Neural cell (in vitro differentiated cells): Measurements from ENCODE around the gene NXF2B.
A peak's percentile ranks its signal among the peaks of the same experiment; 100 is the strongest.

Experiments
- EP300 ChIP-seq: fragments of 450-650 bp; conservative IDR thresholded peaks from 2 replicates; pipeline ENCODE4 v1.6.1; 2014; ENCODE audit warnings: antibody characterized with exemption, mild to moderate bottlenecking, moderate library complexity; ENCODE audit not compliant: poor library complexity, severe bottlenecking
- EZH2 ChIP-seq: fragments of 200-600, 300-800 bp; shearing (Covaris generic), sonication (generic); IDR thresholded peaks from 2 replicates; pipeline ENCODE4 v1.6.1; 2014; ENCODE audit warnings: antibody characterized with exemption, low read length, borderline replicate concordance, mild to moderate bottlenecking; ENCODE audit not compliant: insufficient read depth, poor library complexity, severe bottlenecking
- MXI1 ChIP-seq: fragments of 450-650 bp; conservative IDR thresholded peaks from 2 replicates; pipeline ENCODE4 v1.6.1; 2014; ENCODE audit warnings: antibody characterized with exemption, mild to moderate bottlenecking; ENCODE audit not compliant: poor library complexity, severe bottlenecking
- POLR2AphosphoS5 ChIP-seq: IDR thresholded peaks from 2 replicates; pipeline ENCODE4 v1.6.1; 2012
- TAF1 ChIP-seq: IDR thresholded peaks from 2 replicates; pipeline ENCODE4 v1.6.1; 2012; ENCODE audit warnings: low read depth
- TF ChIP-seq, protein P1 (sequence below): fragments of 450-650 bp; IDR thresholded peaks from 2 replicates; pipeline ENCODE4 v1.5.1; 2014; ENCODE audit warnings: antibody characterized with exemption, mild to moderate bottlenecking, moderate library complexity; ENCODE audit not compliant: poor library complexity, severe bottlenecking

DNA sequence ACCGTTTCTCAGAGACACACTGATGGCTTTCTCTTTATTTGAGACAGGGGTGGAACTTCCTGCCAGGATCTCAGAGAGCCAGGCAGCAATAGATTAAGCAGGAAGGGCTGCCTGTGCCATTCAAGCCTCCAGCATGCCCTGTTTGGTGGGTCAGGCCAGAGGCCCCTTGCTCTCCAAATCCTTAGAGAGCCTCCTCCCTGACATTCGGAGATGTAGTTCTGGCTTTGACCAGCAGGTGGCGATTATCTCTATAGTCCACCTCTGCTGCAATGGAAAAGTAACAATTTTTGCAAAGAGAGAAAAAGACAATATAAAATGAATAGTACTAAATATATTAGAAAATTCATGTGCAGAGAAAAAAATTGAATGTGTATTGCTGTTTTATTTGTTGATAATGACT is 93.9 kb downstream of the NXF2B start:
- TF ChIP-seq MXI1 (no peak), EP300 (no peak), POLR2AphosphoS5 (no peak), EZH2 (no peak), TAF1 (no peak)
- TF ChIP-seq, protein P1, sequence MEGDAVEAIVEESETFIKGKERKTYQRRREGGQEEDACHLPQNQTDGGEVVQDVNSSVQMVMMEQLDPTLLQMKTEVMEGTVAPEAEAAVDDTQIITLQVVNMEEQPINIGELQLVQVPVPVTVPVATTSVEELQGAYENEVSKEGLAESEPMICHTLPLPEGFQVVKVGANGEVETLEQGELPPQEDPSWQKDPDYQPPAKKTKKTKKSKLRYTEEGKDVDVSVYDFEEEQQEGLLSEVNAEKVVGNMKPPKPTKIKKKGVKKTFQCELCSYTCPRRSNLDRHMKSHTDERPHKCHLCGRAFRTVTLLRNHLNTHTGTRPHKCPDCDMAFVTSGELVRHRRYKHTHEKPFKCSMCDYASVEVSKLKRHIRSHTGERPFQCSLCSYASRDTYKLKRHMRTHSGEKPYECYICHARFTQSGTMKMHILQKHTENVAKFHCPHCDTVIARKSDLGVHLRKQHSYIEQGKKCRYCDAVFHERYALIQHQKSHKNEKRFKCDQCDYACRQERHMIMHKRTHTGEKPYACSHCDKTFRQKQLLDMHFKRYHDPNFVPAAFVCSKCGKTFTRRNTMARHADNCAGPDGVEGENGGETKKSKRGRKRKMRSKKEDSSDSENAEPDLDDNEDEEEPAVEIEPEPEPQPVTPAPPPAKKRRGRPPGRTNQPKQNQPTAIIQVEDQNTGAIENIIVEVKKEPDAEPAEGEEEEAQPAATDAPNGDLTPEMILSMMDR = peak; percentile 61
